IMR-90 (cell line): ENCODE results near the gene SOX1. TPM values are rescaled to one million over a fixed set of nuclear protein-coding genes. Genes with fewer than 3 reads are reported as not detected.

Experiments used
- ATAC-seq: fragments of 200-7000 bp; cut with Tn5 transposase; 2 replicates; pipeline ENCODE4 v1.9.1; 2020; ENCODE audit warnings: low read depth, mild to moderate bottlenecking, moderate library complexity
- Bru-seq: library from RNA; stranded (reverse); fragments of 400-500 nt; gene quantifications from one replicate; lab custom pipeline; 2021; lab: Mats Ljungman, UMichigan
- BruChase-seq, 2 experiments: library from RNA; stranded (reverse); fragments of 400-500 nt; gene quantifications; one replicate each; lab custom pipeline; 2021; lab: Mats Ljungman, UMichigan
- BruUV-seq: library from RNA; stranded (reverse); fragments of 400-500 nt; replicated peaks from 2 replicates; lab custom pipeline; 2021; lab: Mats Ljungman, UMichigan
- CTCF ChIA-PET: fragments of 300-600 bp; formaldehyde crosslinking; extraction: SDS; loops from one replicate; lab custom pipeline; 2021; ENCODE audit warnings: antibody characterized with exemption; lab: Yijun Ruan, JAX
- POLR2A ChIA-PET: fragments of 300-600 bp; sonication (Branson Sonifier 250); formaldehyde crosslinking; loops from one replicate; lab custom pipeline; 2022; ENCODE audit warnings: antibody characterized with exemption; ENCODE audit not compliant: unreplicated experiment; lab: Charles Lee
- DNase-seq: peaks from one replicate; pipeline ENCODE4 v3.0.0; 2013
- H2AFZ ChIP-seq: replicated peaks from 2 replicates; pipeline ENCODE3; 2013; ENCODE audit warnings: low read length, mild to moderate bottlenecking; ENCODE audit not compliant: poor library complexity
- H2AK5ac ChIP-seq: 2 replicates; pipeline ENCODE4 v1.6.1; 2013; ENCODE audit warnings: low read depth, low read length, inconsistent platforms
- H2AK9ac ChIP-seq: replicated peaks from 2 replicates; pipeline ENCODE3; 2013; ENCODE audit warnings: mild to moderate bottlenecking, low read depth, low read length, moderate library complexity; ENCODE audit not compliant: poor library complexity
- H2BK120ac ChIP-seq: 2 replicates; pipeline ENCODE4 v1.6.1; 2013; ENCODE audit warnings: low read depth, low read length, inconsistent platforms
- H2BK15ac ChIP-seq: 3 replicates; pipeline ENCODE4 v1.6.1; 2013; ENCODE audit warnings: low read depth, low read length, inconsistent platforms
- H2BK20ac ChIP-seq: 2 replicates; pipeline ENCODE4 v1.6.1; 2013; ENCODE audit warnings: low read depth, mild to moderate bottlenecking, inconsistent platforms, low read length, moderate library complexity
- H2BK5ac ChIP-seq: 2 replicates; pipeline ENCODE4 v1.6.1; 2013; ENCODE audit warnings: mild to moderate bottlenecking, low read depth, low read length, inconsistent platforms; ENCODE audit not compliant: poor library complexity, severe bottlenecking
- H3K14ac ChIP-seq: replicated peaks from 2 replicates; pipeline ENCODE4 v1.6.1; 2013; ENCODE audit warnings: low read depth, low read length, inconsistent platforms
- H3K18ac ChIP-seq: 2 replicates; pipeline ENCODE4 v1.6.1; 2013; ENCODE audit warnings: low read depth, low read length, control low read depth
- H3K23ac ChIP-seq: 2 replicates; pipeline ENCODE4 v1.6.1; 2013; ENCODE audit warnings: low read depth, low read length, inconsistent platforms
- H3K27ac ChIP-seq: 2 replicates; pipeline ENCODE4 v1.5.1; 2013; ENCODE audit warnings: mild to moderate bottlenecking, control low read depth, low read length; ENCODE audit not compliant: insufficient read depth
- H3K27me3 ChIP-seq: 2 replicates; pipeline ENCODE4 v1.6.1; 2013; ENCODE audit warnings: low read length; ENCODE audit not compliant: control insufficient read depth, insufficient read depth
- H3K36me3 ChIP-seq: 2 replicates; pipeline ENCODE4 v1.6.1; 2013; ENCODE audit warnings: low read length, mixed read lengths; ENCODE audit not compliant: control insufficient read depth, insufficient read depth
- H3K4ac ChIP-seq: 2 replicates; pipeline ENCODE4 v1.6.1; 2013; ENCODE audit warnings: low read depth, low read length, inconsistent platforms
- H3K4me1 ChIP-seq: 2 replicates; pipeline ENCODE4 v1.6.1; 2013; ENCODE audit warnings: low read length, mixed read lengths; ENCODE audit not compliant: control insufficient read depth, insufficient read depth
- H3K4me2 ChIP-seq: 2 replicates; pipeline ENCODE4 v1.6.1; 2013; ENCODE audit warnings: low read depth, mild to moderate bottlenecking, control low read depth, low read length, moderate library complexity
- H3K4me3 ChIP-seq: 2 replicates; pipeline ENCODE4 v1.5.1; 2013; ENCODE audit warnings: low read depth, mild to moderate bottlenecking, control low read depth, low read length, moderate library complexity; ENCODE audit not compliant: insufficient read depth
- H3K56ac ChIP-seq: 2 replicates; pipeline ENCODE4 v1.6.1; 2013; ENCODE audit warnings: low read length, inconsistent platforms; ENCODE audit not compliant: insufficient read depth; ENCODE audit errors: extremely low read depth
- H3K79me1 ChIP-seq, 2 experiments: 2 replicates each; pipeline ENCODE4 v1.6.1; 2013; ENCODE audit warnings: low read length in 2 of 2, inconsistent platforms in 1 of 2, low read depth in 1 of 2
- H3K9ac ChIP-seq: 2 replicates; pipeline ENCODE4 v1.6.1; 2013; ENCODE audit warnings: low read depth, low read length, control low read depth
- H3K9me1 ChIP-seq: 2 replicates; pipeline ENCODE4 v1.6.1; 2013; ENCODE audit warnings: low read length, inconsistent platforms; ENCODE audit not compliant: insufficient read depth
- H3K9me3 ChIP-seq: 2 replicates; pipeline ENCODE4 v1.6.1; 2013; ENCODE audit warnings: low read length; ENCODE audit not compliant: control insufficient read depth, insufficient read depth
- H4K20me1 ChIP-seq: 2 replicates; pipeline ENCODE4 v1.6.1; 2013; ENCODE audit warnings: low read length, inconsistent platforms; ENCODE audit not compliant: insufficient read depth
- H4K5ac ChIP-seq: 2 replicates; pipeline ENCODE4 v1.6.1; 2013; ENCODE audit warnings: mild to moderate bottlenecking, low read depth, low read length, control low read depth
- H4K8ac ChIP-seq, 2 experiments: 2 replicates each; pipeline ENCODE4 v1.6.1; 2013; ENCODE audit warnings: low read depth in 2 of 2, low read length in 2 of 2, control low read depth in 1 of 2, inconsistent platforms in 1 of 2
- H4K91ac ChIP-seq: 2 replicates; pipeline ENCODE4 v1.6.1; 2013; ENCODE audit warnings: low read depth, low read length, inconsistent platforms; ENCODE audit not compliant: insufficient read depth
- BHLHE40 ChIP-seq: fragments of 150-350 bp; IDR thresholded peaks from 2 replicates; pipeline ENCODE4 v1.6.1; 2016; ENCODE audit warnings: mild to moderate bottlenecking, low read depth, low read length
- CTCF ChIP-seq: conservative IDR thresholded peaks from 2 replicates; pipeline ENCODE4 v1.5.1; 2012; ENCODE audit warnings: mild to moderate bottlenecking, low read depth, low read length, improper control_type of control experiment
- MAFK ChIP-seq: IDR thresholded peaks from 2 replicates; pipeline ENCODE4 v1.6.1; 2012; ENCODE audit warnings: low read depth, low read length, improper control_type of control experiment
- POLR2A ChIP-seq: IDR thresholded peaks from 2 replicates; pipeline ENCODE4 v1.6.1; 2012; ENCODE audit warnings: mild to moderate bottlenecking, low read depth, low read length
- RAD21 ChIP-seq: IDR thresholded peaks from 2 replicates; pipeline ENCODE4 v1.6.1; 2012; ENCODE audit warnings: low read length, improper control_type of control experiment
- SMC3 ChIP-seq: fragments of 150-350 bp; IDR thresholded peaks from 2 replicates; pipeline ENCODE4 v1.6.1; 2016; ENCODE audit warnings: low read depth, mild to moderate bottlenecking, antibody characterized with exemption, low read length, moderate library complexity
- WGBS, 2 experiments: methylation state at CpG; one replicate each; pipeline versions ENCODE4 v1.1.5 to v1.1.7; 2013; ENCODE audit warnings: missing lambda C conversion rate in 2 of 2; ENCODE audit not compliant: insufficient read length in 1 of 2; ENCODE audit errors: extremely low coverage in 2 of 2; 5-methylcytosine and 5-hydroxymethylcytosine counted together
- dilution Hi-C: fragments of 300-500 bp; cut with HindIII; formaldehyde crosslinking; loops from one replicate; pipeline ENCODE4 v1.14.3; 2018; ENCODE audit warnings: low sequenced_read_pairs; ENCODE audit not compliant: unreplicated experiment
- in situ Hi-C: fragments of 300-500 bp; cut with MboI; formaldehyde crosslinking; loops from 3 replicates; pipeline ENCODE4 v1.14.3; 2019; ENCODE audit warnings: low sequenced_read_pairs, inconsistent platforms, mixed read lengths
- intact Hi-C: fragments of 100-400 bp; cut with micrococcal nuclease; formaldehyde crosslinking; loops from 2 replicates; pipeline ENCODE4 v1.10.0; 2022
- long read RNA-seq: library from polyadenylated mRNA; unstranded; transcript quantifications from one replicate; pipeline ENCODE4 v2.0.0, GENCODE V29; 2021; ENCODE audit not compliant: unreplicated experiment
- polyA plus RNA-seq, 3 experiments: library from polyadenylated mRNA; depleted of rRNA; stranded (reverse); fragments of >200 nt; gene quantifications; 2 replicates each; pipeline ENCODE4 v1.2.3, GENCODE V29; 2012; ENCODE audit warnings: low replicate concordance in 1 of 3
- total RNA-seq: library from RNA; depleted of rRNA; stranded (reverse); fragments of >200 nt; gene quantifications from 2 replicates; pipeline ENCODE4 v1.2.3, GENCODE V29; 2012; rRNA removed

The SOX1 gene
- total RNA-seq (not detected in 2 replicates), polyA plus RNA-seq (2012; rRNA removed) (not detected in 2 replicates), Bru-seq, nascent RNA (not detected), BruChase-seq, experiment 1, labeled RNA remaining after a 6-hour chase (not detected), BruChase-seq, experiment 2, labeled RNA remaining after a 2-hour chase (not detected)
- not detected in 2 replicates for polyA plus RNA-seq (2012; cell fraction: cytosol; rRNA removed)
- not detected in 2 replicates for polyA plus RNA-seq (2012; cell fraction: nucleus; rRNA removed; ENCODE audit: low replicate concordance)
- long read RNA-seq, result 0 reads

GRCh38 chr13:112067116-112067741 is at the start of gene SOX1:
SOX1 (plus strand) TSS chr13:112067149; CDS start chr13:112067659, 510 bp downstream.
- intact Hi-C loops, result no loop called here
- Histone ChIP-seq H3K23ac (no peak within 1 kb of the TSS), H2AK9ac (no peak within 1 kb of the TSS), H4K20me1 (no peaks in the 10 kb centered on the region), H2AK5ac (no peak within 1 kb of the TSS), H4K5ac (no peak within 1 kb of the TSS), H3K4ac (no peak within 1 kb of the TSS), H2BK5ac (no peak within 1 kb of the TSS), H3K18ac (no peak within 1 kb of the TSS), H3K56ac (no peak within 1 kb of the TSS), H3K27me3 (peaks cover 67% of the 10 kb centered on the region), H3K9me1 (no peaks in the 10 kb centered on the region), H4K91ac (no peak within 1 kb of the TSS), H4K8ac (no peak within 1 kb of the TSS), H2BK120ac (no peak within 1 kb of the TSS), H3K9ac (no peak within 1 kb of the TSS), H2BK20ac (no peak within 1 kb of the TSS), H3K27ac (no peak within 1 kb of the TSS), H3K4me2 (no peak within 1 kb of the TSS), H3K4me3 (no peak within 1 kb of the TSS), H3K4me1 (no peaks in the 10 kb centered on the region), H3K79me1 (no peaks in the 10 kb centered on the region), H2BK15ac (no peak within 1 kb of the TSS), H3K14ac (no peak within 1 kb of the TSS), H3K36me3 (no peaks in the 10 kb centered on the region), H2AFZ (no peak within 1 kb of the TSS), H3K9me3 (peaks cover 5% of the 10 kb centered on the region)
- no peak for TF ChIP-seq MAFK
- no peak for TF ChIP-seq POLR2A
- TF ChIP-seq RAD21, result no peak
- TF ChIP-seq BHLHE40, result no peak
- TF ChIP-seq CTCF, result no peak
- no peak for TF ChIP-seq SMC3
- no peak for DNase-seq
- in situ Hi-C loops, result no loop called here
- dilution Hi-C loops, result no loop called here
- CTCF ChIA-PET, result no interaction called here
- no peak for ATAC-seq
- BruUV-seq, result no TSS peak
- WGBS, 2 experiments, result 3% methylated on average over 11 of the region's 66 CpGs; no CpG with 5 or more reads in 1 of the 2 experiments
- POLR2A ChIA-PET, result no interaction called here
